Left lung (tissue), 10 donors: ENCODE results near the gene YIF1A. TPM values are rescaled to one million over a fixed set of nuclear protein-coding genes. Genes with fewer than 3 reads are reported as not detected.

ENCODE experiments used
- ATAC-seq: fragments of 200-7000 bp; cut with Tn5 transposase; one replicate; pipeline ENCODE4 v1.9.1; 2020; ENCODE audit warnings: moderate library complexity
- DNase-seq, 4 donors: peaks; one replicate each; pipeline ENCODE4 v3.0.0-alpha.2; 2013 to 2020
- H3K27ac ChIP-seq, 2 donors: fragments of 200-600 bp; sonication (generic) in 1 of 2; one replicate each; pipeline versions ENCODE4 v1.5.0 to v1.8.0; 2020 to 2021
- H3K27me3 ChIP-seq, 2 donors: fragments of 200-600 bp; sonication (generic) in 1 of 2; one replicate each; pipeline versions ENCODE4 v1.5.0 to v1.8.0; 2020 to 2021
- H3K36me3 ChIP-seq, 2 donors: fragments of 200-600 bp; sonication (generic) in 1 of 2; one replicate each; pipeline versions ENCODE4 v1.5.0 to v1.8.0; 2020 to 2021
- H3K4me1 ChIP-seq, 2 donors: fragments of 200-600 bp; one replicate each; pipeline ENCODE4 v1.8.0; 2021
- H3K4me3 ChIP-seq, 2 donors: fragments of 200-600 bp; sonication (generic) in 1 of 2; one replicate each; pipeline versions ENCODE4 v1.5.0 to v1.8.0; 2020 to 2021; ENCODE audit warnings: mild to moderate bottlenecking in 1 of 2
- H3K9me3 ChIP-seq, 2 donors: fragments of 200-600 bp; sonication (generic) in 1 of 2; one replicate each; pipeline versions ENCODE4 v1.5.0 to v1.8.0; 2020 to 2021
- CTCF ChIP-seq, 2 donors: fragments of 200-600 bp; sonication (generic) in 1 of 2; IDR thresholded peaks; one replicate each; pipeline versions ENCODE4 v1.5.0 to v1.8.0; 2021; ENCODE audit warnings: antibody characterized with exemption in 2 of 2
- intact Hi-C, 2 donors: fragments of 100-400 bp; cut with DNase I; formaldehyde crosslinking; loops; one replicate each; pipeline versions ENCODE4 v1.11.2 to v1.14.2; 2022
- polyA plus RNA-seq, 6 donors: library from polyadenylated mRNA; unstranded; fragments of 120-200 nt; gene quantifications; one replicate each; pipeline ENCODE4 v1.2.1, GENCODE V29; 2013; ENCODE audit not compliant: insufficient read length in 6 of 6
- total RNA-seq, 2 donors: library from RNA; stranded (reverse); fragmentation: NEBNext Ultra II Directional; extraction: Animal tissue kit (Norgen Biotek cat#: 25700); gene quantifications; one replicate each; pipeline ENCODE4 v1.2.1, GENCODE V29; 2021
- donor health status: DM: no; HTN: yes; CAD: no.
- donor health status: DM: no; HTN: no; CAD: no.

Gene YIF1A
- total and polyA plus RNA-seq, 8 donors, result 32.9 to 118 (median 45.9) TPM

GRCh38 chr11:66264914-66265313 is 24.0 kb downstream of the YIF1A start:
- H3K36me3 ChIP-seq, result peaks cover 0 to 56% of the 10 kb centered on the region in 2 donors
- no peak for DNase-seq
- H3K27ac ChIP-seq, result no peak overlapping the region
- no peak for ATAC-seq
- H3K9me3 ChIP-seq, result no peaks in the 10 kb centered on the region
- intact Hi-C loops, result no loop called here
- H3K4me1 ChIP-seq, result peaks cover 8 to 23% of the 10 kb centered on the region in 2 donors
- no peaks in the 10 kb centered on the region for H3K27me3 ChIP-seq
- no peak overlapping the region for H3K4me3 ChIP-seq
- peak in 1 of 2 donors; percentile 30 for TF ChIP-seq CTCF (IDR thresholded peaks at IDR 0.05)

- Histone ChIP-seq H3K4me1 (peaks cover 3 to 18% of the 10 kb centered on the region in 2 donors), H3K9me3 (no peaks in the 10 kb centered on the region), H3K36me3 (peaks cover 0 to 56% of the 10 kb centered on the region in 2 donors), H3K4me3 (no peak overlapping the region), H3K27me3 (no peaks in the 10 kb centered on the region), H3K27ac (no peak overlapping the region)
- ATAC-seq, result no peak
- TF ChIP-seq CTCF (IDR thresholded peaks at IDR 0.05), result no peak
- DNase-seq, result no peak
- intact Hi-C loops, result no loop called here
Measured at GRCh38 chr11:66264383-66264782, 24.6 kb downstream of the YIF1A start.

GRCh38 chr11:66263785-66264184 is 25.2 kb downstream of the YIF1A start:
- peaks cover 4 to 18% of the 10 kb centered on the region in 2 donors for H3K4me1 ChIP-seq
- H3K4me3 ChIP-seq, result no peak overlapping the region
- H3K27ac ChIP-seq, result no peak overlapping the region
- intact Hi-C loops, result no loop called here
- DNase-seq, result no peak
- no peaks in the 10 kb centered on the region for H3K27me3 ChIP-seq
- H3K9me3 ChIP-seq, result no peaks in the 10 kb centered on the region
- ATAC-seq, result no peak
- peaks cover 0 to 56% of the 10 kb centered on the region in 2 donors for H3K36me3 ChIP-seq
- no peak for TF ChIP-seq CTCF (IDR thresholded peaks at IDR 0.05)

DNA sequence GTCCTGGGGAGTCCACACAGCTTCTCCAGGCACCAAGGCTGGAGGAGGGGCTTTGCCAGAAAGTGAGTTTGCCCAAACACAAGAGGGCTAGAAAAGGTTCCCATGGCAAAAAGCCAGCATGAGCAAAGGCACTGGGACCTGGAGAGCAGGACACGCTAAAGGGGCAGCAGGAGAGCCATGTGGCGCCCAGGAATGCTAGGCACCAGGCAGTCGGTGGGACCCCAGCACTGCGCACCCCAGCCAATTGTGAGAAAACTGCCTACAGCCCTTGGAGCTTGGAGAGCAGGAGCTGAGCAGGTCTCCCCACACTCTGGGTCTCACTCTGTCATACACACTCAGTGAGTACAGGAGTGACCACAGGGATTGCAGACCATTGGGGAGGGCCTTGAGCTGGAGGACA is 25.7 kb downstream of the YIF1A start:
- Histone ChIP-seq H3K4me1 (peaks cover 9 to 23% of the 10 kb centered on the region in 2 donors), H3K36me3 (peaks cover 0 to 56% of the 10 kb centered on the region in 2 donors), H3K27ac (no peak overlapping the region), H3K4me3 (no peak overlapping the region), H3K27me3 (no peaks in the 10 kb centered on the region), H3K9me3 (no peaks in the 10 kb centered on the region)
- no peak for TF ChIP-seq CTCF (IDR thresholded peaks at IDR 0.05)
- no peak for ATAC-seq
- intact Hi-C loops, result no loop called here
- no peak for DNase-seq

DNA sequence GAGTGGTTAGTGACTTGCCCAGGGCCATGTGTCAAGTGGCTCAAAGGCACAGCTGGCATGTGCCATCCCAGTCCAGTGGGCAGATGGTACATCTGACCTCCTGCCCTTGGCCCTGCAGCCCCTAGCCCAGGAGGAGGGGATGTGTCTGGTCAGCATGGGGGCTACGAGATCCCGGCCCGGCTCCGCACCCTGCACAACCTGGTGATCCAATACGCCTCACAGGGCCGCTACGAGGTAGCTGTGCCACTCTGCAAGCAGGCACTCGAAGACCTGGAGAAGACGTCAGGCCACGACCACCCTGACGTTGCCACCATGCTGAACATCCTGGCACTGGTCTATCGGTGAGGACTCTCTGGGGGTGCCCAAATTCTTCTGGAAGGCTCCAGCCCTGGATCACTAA is 26.2 kb downstream of the YIF1A start:
- H3K27ac ChIP-seq, result no peak overlapping the region
- intact Hi-C loops, result no loop called here
- no peak overlapping the region for H3K4me3 ChIP-seq
- ATAC-seq, result no peak
- no peak for DNase-seq
- H3K27me3 ChIP-seq, result peaks cover 0 to 4% of the 10 kb centered on the region in 2 donors
- peaks cover 9 to 17% of the 10 kb centered on the region in 2 donors for H3K4me1 ChIP-seq
- no peak for TF ChIP-seq CTCF (IDR thresholded peaks at IDR 0.05)
- no peaks in the 10 kb centered on the region for H3K9me3 ChIP-seq
- H3K36me3 ChIP-seq, result peaks cover 0 to 56% of the 10 kb centered on the region in 2 donors
